Measurements from ENCODE around the gene CFAP251.

Gene CFAP251

GRCh38 chr12:121899590-121899989, 18.8 kb upstream of the CFAP251 start:
- TF ChIP-seq, protein P1, sequence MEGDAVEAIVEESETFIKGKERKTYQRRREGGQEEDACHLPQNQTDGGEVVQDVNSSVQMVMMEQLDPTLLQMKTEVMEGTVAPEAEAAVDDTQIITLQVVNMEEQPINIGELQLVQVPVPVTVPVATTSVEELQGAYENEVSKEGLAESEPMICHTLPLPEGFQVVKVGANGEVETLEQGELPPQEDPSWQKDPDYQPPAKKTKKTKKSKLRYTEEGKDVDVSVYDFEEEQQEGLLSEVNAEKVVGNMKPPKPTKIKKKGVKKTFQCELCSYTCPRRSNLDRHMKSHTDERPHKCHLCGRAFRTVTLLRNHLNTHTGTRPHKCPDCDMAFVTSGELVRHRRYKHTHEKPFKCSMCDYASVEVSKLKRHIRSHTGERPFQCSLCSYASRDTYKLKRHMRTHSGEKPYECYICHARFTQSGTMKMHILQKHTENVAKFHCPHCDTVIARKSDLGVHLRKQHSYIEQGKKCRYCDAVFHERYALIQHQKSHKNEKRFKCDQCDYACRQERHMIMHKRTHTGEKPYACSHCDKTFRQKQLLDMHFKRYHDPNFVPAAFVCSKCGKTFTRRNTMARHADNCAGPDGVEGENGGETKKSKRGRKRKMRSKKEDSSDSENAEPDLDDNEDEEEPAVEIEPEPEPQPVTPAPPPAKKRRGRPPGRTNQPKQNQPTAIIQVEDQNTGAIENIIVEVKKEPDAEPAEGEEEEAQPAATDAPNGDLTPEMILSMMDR (IDR thresholded peaks at IDR 0.05; ENCODE audit: insufficient read depth, low read length, missing control alignments): no peak
- POLR2A ChIA-PET: no interaction called here
- CTCF ChIA-PET: interaction anchor here (0.8 to 2.9 kb wide), 3 partner anchors 10 to 104 kb away, joined by 4 to 15 read pairs (median 4); no protein-coding TSS in a partner anchor
- no peak for DNase-seq (ENCODE audit: low read depth, low spot score)
- H3K4me3 ChIP-seq (ENCODE audit: low read depth, low read length): no peak overlapping the region

GRCh38 chr12:121903202-121903601, 15.2 kb upstream of the CFAP251 start:
- H3K4me3 ChIP-seq (ENCODE audit: low read depth, low read length): no peak overlapping the region
- TF ChIP-seq, protein P1 (IDR thresholded peaks at IDR 0.05; ENCODE audit: insufficient read depth, low read length, missing control alignments): no peak
- CTCF ChIA-PET: interaction anchor here (0.8 to 1.5 kb wide), 5 partner anchors 10 to 91 kb away, joined by 3 to 8 read pairs (median 5); partner anchors contain the start of gene PSMD9
- DNase-seq (ENCODE audit: low read depth, low spot score): no peak
- POLR2A ChIA-PET: no interaction called here

DNA sequence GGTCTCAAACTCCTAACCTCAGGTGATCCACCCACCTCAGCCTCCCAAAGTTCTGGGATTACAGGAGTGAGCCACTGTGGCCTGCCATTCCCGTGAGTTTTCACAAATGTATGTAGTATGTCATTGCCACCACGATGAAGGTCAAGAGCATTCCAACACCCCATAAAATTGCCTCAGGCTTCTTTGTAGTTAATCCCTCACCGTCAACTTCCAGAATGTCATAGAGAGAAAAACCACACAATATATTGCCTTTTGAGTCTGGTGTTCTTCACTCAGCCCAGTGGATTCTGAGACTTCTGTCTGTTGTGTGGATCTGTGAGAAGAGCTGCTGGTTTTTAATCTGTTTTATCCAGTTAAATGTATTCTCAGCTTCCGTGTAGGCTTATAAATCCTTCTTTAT, 12.6 kb upstream of the CFAP251 start:
- POLR2A ChIA-PET: interaction anchor here (0.6 kb wide), 1 partner anchor 102 kb away, joined by 3 read pairs; no protein-coding TSS in a partner anchor
- DNase-seq (ENCODE audit: low read depth, low spot score): no peak
- CTCF ChIA-PET: interaction anchor here (1.0 to 2.0 kb wide), 5 partner anchors 11 to 113 kb away, joined by 3 to 8 read pairs (median 3); partner anchors contain the start of gene CFAP251

GRCh38 chr12:121908702-121909101, 9.7 kb upstream of the CFAP251 start:
- no peak overlapping the region for H3K4me3 ChIP-seq (ENCODE audit: low read depth, low read length)
- ChIA-PET CTCF (interaction anchor here (0.7 to 1.7 kb wide), 3 partner anchors 8 to 15 kb away, joined by 3 to 9 read pairs (median 8); partner anchors contain the start of gene CFAP251), POLR2A (no interaction called here)
- TF ChIP-seq, protein P1 (IDR thresholded peaks at IDR 0.05; ENCODE audit: insufficient read depth, low read length, missing control alignments): no peak
- DNase-seq (ENCODE audit: low read depth, low spot score): no peak

More for the DNA sequence above, 12.6 kb upstream of the CFAP251 start:
- TF ChIP-seq, protein P1 (IDR thresholded peaks at IDR 0.05; ENCODE audit: insufficient read depth, low read length, missing control alignments): no peak
- no peak overlapping the region for H3K4me3 ChIP-seq (ENCODE audit: low read depth, low read length)

DNA sequence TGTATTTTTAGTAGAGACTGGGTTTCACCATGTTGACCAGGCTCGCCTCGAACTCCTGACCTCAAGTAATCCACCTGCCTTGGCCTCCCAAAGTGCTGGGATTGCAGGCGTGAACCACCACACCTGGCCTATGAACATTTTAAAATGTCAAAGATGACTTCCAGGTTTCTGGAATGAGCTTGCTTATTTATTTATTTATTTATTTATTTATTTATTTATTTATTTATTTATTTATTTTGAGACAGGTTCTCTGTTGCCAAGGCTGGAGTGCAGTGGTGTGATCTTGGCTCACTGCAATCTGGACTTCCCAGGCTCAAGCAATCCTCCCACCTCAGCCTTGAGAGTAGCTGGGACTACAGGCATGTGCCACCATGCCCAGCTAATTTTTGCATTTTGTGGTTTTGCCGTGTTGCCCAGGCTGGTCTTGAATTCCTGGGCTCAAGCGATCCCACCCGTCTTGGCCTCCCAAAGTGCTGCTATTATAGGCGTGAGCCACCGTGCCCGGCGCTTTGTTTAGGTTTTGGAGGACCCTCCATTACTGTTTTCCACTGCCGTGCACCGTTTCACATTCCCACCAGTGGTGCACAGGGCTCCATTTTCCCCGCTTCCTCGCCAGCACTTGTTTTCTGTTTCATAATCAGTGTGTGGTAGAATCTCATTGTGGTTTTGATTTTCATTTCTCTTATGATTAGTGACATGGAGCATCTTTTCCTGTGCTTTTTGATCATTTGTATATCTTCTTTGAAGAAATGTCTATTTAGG, 6.4 kb upstream of the CFAP251 start:
- CTCF ChIA-PET: interaction anchor here (1.1 to 1.4 kb wide), 2 partner anchors 13 to 117 kb away, joined by 4 read pairs; no protein-coding TSS in a partner anchor
- H3K4me3 ChIP-seq (ENCODE audit: low read depth, low read length): no peak overlapping the region
- TF ChIP-seq, protein P1 (IDR thresholded peaks at IDR 0.05; ENCODE audit: insufficient read depth, low read length, missing control alignments): no peak
- POLR2A ChIA-PET: no interaction called here
- no peak for DNase-seq (ENCODE audit: low read depth, low spot score)

GRCh38 chr12:121915841-121916321, 2.5 kb upstream of the CFAP251 start:
- ChIA-PET POLR2A (interaction anchor here (0.7 kb wide), 1 partner anchor 76 kb away, joined by 4 read pairs; no protein-coding TSS in a partner anchor), CTCF (interaction anchor here (0.7 to 4.8 kb wide), 20 partner anchors 8 to 208 kb away, joined by 3 to 43 read pairs (median 4); partner anchors contain the start of gene PSMD9)
- no peak overlapping the region for H3K4me3 ChIP-seq (ENCODE audit: low read depth, low read length)
- TF ChIP-seq, protein P1 (IDR thresholded peaks at IDR 0.05; ENCODE audit: insufficient read depth, low read length, missing control alignments): no peak
- DNase-seq (ENCODE audit: low read depth, low spot score): no peak
